SU-DHL-6 (cell line): ENCODE data around the gene IFNL1.
A peak's percentile ranks its signal among the peaks of the same experiment; 100 is the strongest.
"Not testable (repeated sequence)": the region's sequence is repeated elsewhere in the genome, so short reads cannot be mapped to it uniquely, and the experiment has no call there.

Experiments used
- H2AFZ ChIP-seq: fragments of 200-600 bp; sonication (generic); 2 replicates; pipeline ENCODE4 v1.6.1; 2014; ENCODE audit warnings: low read depth, mild to moderate bottlenecking, moderate library complexity, mixed read lengths, antibody characterized with exemption, low read length; ENCODE audit not compliant: severe bottlenecking
- H3F3A ChIP-seq: fragments of 200-600 bp; shearing (Covaris generic); 2 replicates; pipeline ENCODE4 v1.6.0; 2016; ENCODE audit warnings: antibody characterized with exemption, mild to moderate bottlenecking; ENCODE audit not compliant: insufficient read depth
- H3K27ac ChIP-seq: fragments of 200-600 bp; sonication (generic); 2 replicates; pipeline ENCODE4 v1.5.1; 2016; ENCODE audit warnings: low read depth, mild to moderate bottlenecking, low read length, moderate library complexity, mixed read lengths
- H3K27me3 ChIP-seq: fragments of 200-600 bp; sonication (generic), shearing (Covaris generic); 2 replicates; pipeline ENCODE4 v1.6.0; 2014; ENCODE audit warnings: mild to moderate bottlenecking, low read length
- H3K36me3 ChIP-seq: fragments of 200-600 bp; sonication (generic); 2 replicates; pipeline ENCODE4 v1.6.1; 2014; ENCODE audit warnings: mild to moderate bottlenecking, low read length, mixed read lengths
- H3K4me2 ChIP-seq: fragments of 300-600, 200-600 bp; shearing (Covaris generic), sonication (generic); 2 replicates; pipeline ENCODE4 v1.6.0; 2014; ENCODE audit warnings: low read length, low read depth, mild to moderate bottlenecking; ENCODE audit not compliant: poor library complexity, severe bottlenecking
- H3K4me3 ChIP-seq: fragments of 200-600 bp; sonication (generic); 2 replicates; pipeline ENCODE4 v1.5.1; 2014; ENCODE audit warnings: antibody characterized with exemption, low read length, mild to moderate bottlenecking, mixed read lengths; ENCODE audit not compliant: insufficient read depth, poor library complexity, severe bottlenecking
- H3K79me2 ChIP-seq: fragments of 200-600 bp; sonication (generic); 2 replicates; pipeline ENCODE4 v1.6.1; 2014; ENCODE audit warnings: mild to moderate bottlenecking, low read length, moderate library complexity; ENCODE audit not compliant: insufficient read depth
- H3K9ac ChIP-seq: fragments of 200-600 bp; sonication (generic); 2 replicates; pipeline ENCODE4 v1.7.0; 2014; ENCODE audit warnings: mild to moderate bottlenecking, low read length
- H3K9me2 ChIP-seq: fragments of 200-600 bp; sonication (generic); replicated peaks from 2 replicates; pipeline ENCODE4 v1.6.1; 2014; ENCODE audit warnings: low read length; ENCODE audit not compliant: insufficient read depth
- H3K9me3 ChIP-seq: fragments of 200-600 bp; sonication (generic); 2 replicates; pipeline ENCODE4 v1.6.1; 2014; ENCODE audit warnings: low read length, mixed read lengths; ENCODE audit not compliant: insufficient read depth
- H4K20me1 ChIP-seq: fragments of 200-600 bp; sonication (generic); 2 replicates; pipeline ENCODE4 v1.6.1; 2014; ENCODE audit warnings: low read depth, mild to moderate bottlenecking, antibody characterized with exemption, low read length, moderate library complexity, mixed read lengths
- EZH2phosphoT487 ChIP-seq: fragments of 200-600 bp; sonication (generic), shearing (Covaris generic); conservative IDR thresholded peaks from 2 replicates; pipeline ENCODE4 v1.6.1; 2018; ENCODE audit warnings: mild to moderate bottlenecking, antibody characterized with exemption, low read length, moderate library complexity, mixed read lengths
- TF ChIP-seq, protein P1 (sequence below): fragments of 200-600 bp; sonication (generic); IDR thresholded peaks from one replicate; pipeline ENCODE4 v1.5.1; 2017; ENCODE audit warnings: antibody characterized with exemption, mild to moderate bottlenecking, low read length, moderate library complexity; ENCODE audit not compliant: insufficient read depth, poor library complexity, severe bottlenecking

The IFNL1 gene

DNA sequence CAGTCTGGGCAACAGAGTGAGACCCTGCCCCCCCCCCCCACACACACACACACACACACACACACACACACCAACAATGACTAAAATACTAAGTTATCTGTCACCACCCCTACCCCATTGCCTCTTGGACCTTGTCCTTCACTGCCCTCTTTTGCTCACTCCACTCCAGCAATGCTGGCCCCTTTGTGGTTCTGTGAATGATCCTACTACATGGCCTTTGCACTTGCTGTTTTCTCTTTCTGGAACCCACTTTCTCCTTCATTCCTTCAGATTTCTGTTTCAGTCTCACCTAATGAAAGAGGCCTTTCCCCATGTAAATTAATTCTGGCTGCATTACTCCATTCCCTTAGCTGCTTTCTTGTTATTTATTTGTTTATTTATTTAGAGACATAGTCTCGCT, 43.5 kb downstream of the IFNL1 start:
- Histone ChIP-seq H3K4me3 (no peak overlapping the region), H3F3A (0 out of 2 replicates have a peak, but pooled peaks cover 12% of the 10 kb centered on the region), H3K79me2 (0 out of 2 replicates have a peak, but pooled peaks cover 11% of the 10 kb centered on the region), H3K27me3 (no peaks in the 10 kb centered on the region), H3K27ac (no peak overlapping the region), H3K36me3 (no peaks in the 10 kb centered on the region), H4K20me1 (no peaks in the 10 kb centered on the region), H3K4me2 (no peak overlapping the region), H2AFZ (no peak overlapping the region), H3K9me3 (no peaks in the 10 kb centered on the region), H3K9ac (no peak overlapping the region), H3K9me2 (no peaks in the 10 kb centered on the region)
- no peak for TF ChIP-seq EZH2phosphoT487
- TF ChIP-seq, protein P1, sequence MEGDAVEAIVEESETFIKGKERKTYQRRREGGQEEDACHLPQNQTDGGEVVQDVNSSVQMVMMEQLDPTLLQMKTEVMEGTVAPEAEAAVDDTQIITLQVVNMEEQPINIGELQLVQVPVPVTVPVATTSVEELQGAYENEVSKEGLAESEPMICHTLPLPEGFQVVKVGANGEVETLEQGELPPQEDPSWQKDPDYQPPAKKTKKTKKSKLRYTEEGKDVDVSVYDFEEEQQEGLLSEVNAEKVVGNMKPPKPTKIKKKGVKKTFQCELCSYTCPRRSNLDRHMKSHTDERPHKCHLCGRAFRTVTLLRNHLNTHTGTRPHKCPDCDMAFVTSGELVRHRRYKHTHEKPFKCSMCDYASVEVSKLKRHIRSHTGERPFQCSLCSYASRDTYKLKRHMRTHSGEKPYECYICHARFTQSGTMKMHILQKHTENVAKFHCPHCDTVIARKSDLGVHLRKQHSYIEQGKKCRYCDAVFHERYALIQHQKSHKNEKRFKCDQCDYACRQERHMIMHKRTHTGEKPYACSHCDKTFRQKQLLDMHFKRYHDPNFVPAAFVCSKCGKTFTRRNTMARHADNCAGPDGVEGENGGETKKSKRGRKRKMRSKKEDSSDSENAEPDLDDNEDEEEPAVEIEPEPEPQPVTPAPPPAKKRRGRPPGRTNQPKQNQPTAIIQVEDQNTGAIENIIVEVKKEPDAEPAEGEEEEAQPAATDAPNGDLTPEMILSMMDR: no peak

DNA sequence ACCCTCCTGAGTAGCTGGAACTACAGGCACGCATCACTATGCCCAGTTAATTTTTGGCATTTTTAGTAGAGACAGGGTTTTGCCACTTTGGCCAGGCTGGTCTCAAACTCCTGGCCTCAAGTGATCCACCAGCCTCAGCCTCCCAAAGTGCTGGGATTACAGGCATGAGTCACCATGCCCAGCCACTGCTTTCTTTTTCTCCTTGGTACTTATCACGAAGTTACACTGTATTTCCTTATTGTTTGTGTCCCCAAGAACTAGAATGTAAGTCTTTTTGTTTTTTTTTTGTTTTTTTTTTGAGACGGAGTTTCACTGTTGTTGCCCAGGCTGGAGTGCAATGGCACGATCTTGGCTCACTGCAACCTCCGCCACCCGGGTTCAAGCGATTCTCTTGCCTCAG, 43.9 kb downstream of the IFNL1 start:
- not testable (repeated sequence) for H3K9ac ChIP-seq, H4K20me1 ChIP-seq, H3K36me3 ChIP-seq, H3K9me2 ChIP-seq, H3K9me3 ChIP-seq, H3K27ac ChIP-seq, H3K27me3 ChIP-seq, H2AFZ ChIP-seq, H3K4me3 ChIP-seq, H3K4me2 ChIP-seq
- H3F3A ChIP-seq: 0 out of 2 replicates have a peak, but pooled peaks cover 12% of the 10 kb centered on the region
- H3K79me2 ChIP-seq: 0 out of 2 replicates have a peak, but pooled peaks cover 11% of the 10 kb centered on the region

DNA sequence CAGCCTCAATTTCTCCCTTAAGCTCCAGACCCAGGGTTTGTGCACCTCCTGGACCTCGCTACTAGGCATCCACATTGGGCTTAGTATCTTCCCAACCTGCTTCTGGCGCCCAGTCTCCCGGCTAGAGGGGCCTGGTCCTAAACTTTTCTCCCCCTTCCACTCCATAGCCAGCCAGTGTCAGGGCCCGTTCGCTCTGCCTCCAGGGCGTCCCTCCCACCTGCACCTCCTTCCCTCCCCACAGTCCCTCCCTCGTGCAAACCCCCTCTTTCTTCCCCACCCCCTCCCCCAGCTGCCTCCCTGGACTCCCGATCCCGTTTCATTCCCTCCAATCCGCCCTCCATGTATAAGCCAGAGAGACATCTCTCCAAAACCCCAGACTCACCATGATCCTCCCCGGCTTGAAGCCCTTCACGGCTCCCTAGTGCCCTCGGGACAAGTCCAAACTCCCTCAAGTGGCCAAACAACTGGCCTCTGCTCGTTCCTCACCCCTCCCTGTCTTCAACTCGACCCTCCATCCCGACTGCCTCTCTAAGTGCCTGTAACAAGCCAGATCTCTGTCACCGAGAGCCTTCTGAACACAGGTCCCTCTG, 45.0 kb downstream of the IFNL1 start:
- Histone ChIP-seq H3K27ac (no peak overlapping the region), H2AFZ (peak overlapping the region; percentile 91)
- no peak for TF ChIP-seq EZH2phosphoT487
- TF ChIP-seq, protein P1: no peak

More for the DNA sequence above, 45.0 kb downstream of the IFNL1 start:
- peak overlapping the region; percentile 82 for H3K4me2 ChIP-seq
- H3K4me3 ChIP-seq: peak overlapping the region; percentile 86
- H3K9ac ChIP-seq: peak overlapping the region; percentile 69
- H3K27me3 ChIP-seq: no peaks in the 10 kb centered on the region
- 0 out of 2 replicates have a peak, but pooled peaks cover 11% of the 10 kb centered on the region for H3K79me2 ChIP-seq
- H3K9me3 ChIP-seq: no peaks in the 10 kb centered on the region
- 0 out of 2 replicates have a peak, but pooled peaks cover 12% of the 10 kb centered on the region for H3F3A ChIP-seq
- H3K36me3 ChIP-seq: no peaks in the 10 kb centered on the region
- no peaks in the 10 kb centered on the region for H3K9me2 ChIP-seq
- no peaks in the 10 kb centered on the region for H4K20me1 ChIP-seq
